Raji (cell line): ENCODE results near the gene PTPN1.

ENCODE experiments used
- POLR2A ChIP-seq: IDR thresholded peaks from 2 replicates; pipeline ENCODE4 v1.6.1; 2011; ENCODE audit warnings: low read depth, low read length, control low read depth; ENCODE audit not compliant: insufficient read depth

PTPN1 gene

DNA sequence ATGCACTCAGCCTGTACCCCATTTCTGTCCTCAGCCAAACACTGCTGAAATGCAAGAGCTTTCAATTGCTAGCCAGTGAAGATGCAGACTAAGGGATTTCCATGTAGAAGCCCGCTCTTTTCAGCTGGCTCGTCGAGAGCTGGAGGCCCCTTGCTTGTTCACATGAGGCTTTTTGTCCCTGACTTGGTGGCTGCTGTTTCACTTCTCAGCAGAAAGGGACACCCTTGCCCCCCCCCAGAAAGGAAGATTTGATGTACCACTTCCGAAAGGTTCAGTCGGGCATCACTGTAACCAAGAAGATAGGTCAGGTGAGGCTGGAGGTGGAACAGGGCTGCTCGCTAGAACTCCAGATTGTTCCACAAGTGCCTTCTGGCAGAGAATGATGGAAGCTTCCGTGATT, 23.3 kb downstream of the PTPN1 start:
- TF ChIP-seq POLR2A: no peak

DNA sequence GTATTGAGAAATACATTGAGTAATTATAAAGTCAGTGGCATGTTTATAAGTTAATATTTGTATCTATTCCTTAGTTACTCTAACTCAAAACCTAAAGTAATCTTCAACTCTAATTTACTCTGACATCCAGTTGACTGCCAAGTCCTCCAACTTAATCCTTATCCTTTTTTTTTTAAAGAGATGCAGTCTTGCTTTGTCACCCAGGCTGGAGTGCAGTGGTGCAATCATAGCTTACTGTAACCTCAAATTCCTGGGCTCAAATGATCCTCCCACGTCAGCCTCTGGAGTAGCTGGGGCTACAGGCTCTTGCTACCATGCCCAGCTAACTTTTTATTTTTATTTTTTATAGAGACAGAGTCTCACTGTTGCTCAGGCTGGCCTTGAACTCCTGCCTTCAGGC, 24.4 kb downstream of the PTPN1 start:
- TF ChIP-seq POLR2A: no peak

DNA sequence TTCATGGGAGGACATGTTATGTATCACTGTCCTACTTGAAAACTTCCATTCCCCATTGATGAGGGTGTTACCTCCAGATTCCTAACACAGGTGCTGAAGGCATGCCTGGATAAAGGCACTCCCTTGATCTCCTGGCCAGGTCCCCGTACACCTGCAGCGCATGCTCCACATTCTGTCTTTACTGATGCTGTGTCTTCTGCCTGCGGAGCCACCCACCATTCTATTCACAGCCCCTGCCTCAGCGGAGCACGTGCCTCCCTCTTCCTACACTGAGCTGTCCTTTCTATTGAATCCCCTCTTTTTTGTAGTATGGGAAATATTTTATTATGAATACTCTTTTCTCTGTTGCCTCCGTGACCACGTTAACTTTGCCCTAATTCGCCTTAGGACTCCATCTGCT, 25.0 kb downstream of the PTPN1 start:
- no peak for TF ChIP-seq POLR2A

DNA sequence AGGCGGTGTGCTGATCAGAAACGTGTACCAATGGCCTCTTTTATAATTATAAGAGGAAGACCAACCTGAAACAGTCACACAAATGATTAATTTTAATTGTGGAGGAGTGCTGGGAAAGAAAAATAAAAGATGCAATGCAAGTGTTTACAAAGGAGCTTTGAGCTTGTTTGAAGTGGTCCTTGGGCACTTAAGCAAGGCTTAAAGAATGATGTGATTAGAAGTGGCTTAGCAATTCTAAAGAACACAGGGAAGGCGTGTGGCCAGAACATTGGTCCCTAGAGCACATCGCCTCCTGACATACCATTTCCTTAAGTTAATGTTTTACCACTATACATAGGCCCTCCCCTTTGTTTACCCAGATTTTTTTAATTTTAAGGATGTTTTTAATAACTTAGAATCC, 26.1 kb downstream of the PTPN1 start:
- TF ChIP-seq POLR2A: no peak

DNA sequence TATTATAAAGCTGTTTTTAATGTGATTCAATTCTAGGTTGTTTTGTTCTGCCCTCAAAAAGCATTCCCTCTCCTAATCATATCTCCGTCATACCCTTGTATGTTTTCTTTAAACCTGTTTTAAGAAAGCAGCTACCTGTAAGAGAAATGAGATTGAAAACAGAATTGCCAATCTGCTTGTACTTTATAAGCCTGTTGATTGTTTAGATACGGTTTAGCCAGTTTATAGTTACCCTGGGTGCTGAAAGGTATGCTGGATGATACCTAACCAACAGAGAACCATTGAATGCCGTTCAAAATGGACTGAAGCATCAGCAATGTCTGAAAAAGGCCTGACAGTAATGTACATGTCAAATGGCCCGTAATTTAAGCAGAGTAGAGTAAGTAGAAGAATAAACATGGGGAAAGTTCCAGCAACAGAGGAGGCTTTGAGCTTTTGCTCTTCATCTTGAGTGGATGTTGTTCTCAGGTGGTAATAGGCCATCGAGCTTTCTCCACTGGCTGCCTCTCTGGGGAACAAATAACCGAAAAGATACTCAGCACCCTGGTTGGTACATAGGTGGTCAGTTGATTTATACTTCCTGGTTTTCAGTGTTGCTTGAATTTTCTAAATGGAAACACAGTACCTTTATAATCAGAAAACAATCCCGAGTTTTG, 27.5 kb downstream of the PTPN1 start:
- TF ChIP-seq POLR2A: no peak

DNA sequence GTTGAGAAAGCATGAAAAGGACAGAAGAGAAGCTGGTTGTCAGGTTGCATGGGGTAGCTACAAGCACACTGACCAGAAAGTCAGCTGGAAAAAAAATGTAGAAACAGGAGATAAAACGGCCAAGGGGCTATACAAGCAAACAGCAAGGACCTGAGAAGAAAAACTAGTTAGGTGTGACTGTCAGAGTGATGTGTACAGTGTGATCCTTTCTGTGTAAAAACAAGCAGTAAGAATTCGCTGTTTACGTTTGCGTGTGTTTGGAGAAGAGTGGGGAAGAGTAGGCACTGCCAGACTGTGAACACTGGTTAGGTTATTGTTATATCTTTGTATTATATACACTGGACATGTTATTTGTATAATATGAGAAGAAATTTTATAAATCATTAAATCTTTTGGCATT, 28.1 kb downstream of the PTPN1 start:
- TF ChIP-seq POLR2A: no peak

DNA sequence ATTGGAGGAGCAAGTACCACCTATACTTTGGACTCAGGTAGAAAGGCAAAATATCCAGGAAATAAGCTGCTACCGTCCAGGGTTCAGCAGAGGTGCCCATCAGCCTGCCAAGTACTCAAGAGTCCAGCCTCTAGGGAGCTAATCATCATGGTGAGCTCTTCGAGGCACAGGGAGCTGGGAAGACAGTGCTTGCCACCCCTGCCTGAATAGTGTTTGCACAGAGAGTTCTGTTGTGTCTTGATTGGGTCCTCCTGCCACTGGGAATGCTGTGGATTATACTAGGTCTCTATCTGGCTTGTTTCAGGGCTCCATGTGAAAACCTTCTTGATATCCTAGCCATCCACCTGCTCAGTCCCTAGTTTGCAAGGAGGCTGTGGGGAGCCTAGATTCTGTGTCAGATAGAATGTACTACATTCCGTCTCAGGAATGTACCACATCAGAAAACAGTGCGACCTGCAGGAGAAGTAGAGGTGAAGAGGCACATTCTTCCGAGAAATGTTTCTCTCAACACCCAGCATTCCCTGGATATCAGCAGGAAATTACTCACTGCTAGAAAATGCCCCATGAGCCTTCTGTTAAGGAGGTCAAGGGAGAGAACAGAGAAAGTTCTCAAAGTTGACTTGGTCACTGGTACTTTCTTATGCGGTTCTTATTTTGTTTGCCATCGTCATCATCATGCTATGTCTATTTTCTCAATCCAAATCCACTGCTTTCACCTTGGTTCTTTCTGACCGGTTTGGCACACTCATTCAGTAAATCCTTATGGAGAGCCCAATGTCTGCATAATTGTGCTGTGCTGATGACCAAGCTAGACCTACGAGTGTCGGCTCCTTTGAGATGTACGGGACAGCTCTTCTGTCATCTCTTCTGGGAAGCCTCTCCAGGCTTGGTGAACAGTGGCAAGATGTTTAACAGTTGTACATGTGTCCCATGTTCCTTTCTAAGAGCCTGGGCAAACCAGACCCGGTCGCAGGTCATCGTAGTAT, 30.7 kb downstream of the PTPN1 start:
- no peak for TF ChIP-seq POLR2A

DNA sequence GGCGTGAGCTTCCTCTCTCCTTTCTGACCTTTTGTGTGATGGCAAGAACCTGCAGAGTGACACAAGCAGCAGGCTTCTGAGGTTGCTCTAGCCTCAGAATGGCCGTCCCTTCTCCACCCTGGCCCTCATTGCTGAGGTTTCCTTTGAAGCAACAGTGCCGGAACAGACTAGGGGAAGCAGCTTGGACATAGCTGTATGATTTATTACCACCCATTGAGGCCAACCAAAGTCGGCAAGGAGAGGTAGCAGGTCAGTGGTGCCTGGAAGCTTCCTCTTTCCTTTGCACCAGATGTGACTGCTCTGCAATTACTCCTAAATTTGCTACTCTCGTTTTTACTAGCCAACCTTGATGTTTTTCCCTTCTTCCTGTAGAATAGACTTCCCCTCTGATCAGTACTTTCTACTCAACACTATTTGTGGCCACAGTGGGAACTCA, 31.4 kb downstream of the PTPN1 start:
- no peak for TF ChIP-seq POLR2A

DNA sequence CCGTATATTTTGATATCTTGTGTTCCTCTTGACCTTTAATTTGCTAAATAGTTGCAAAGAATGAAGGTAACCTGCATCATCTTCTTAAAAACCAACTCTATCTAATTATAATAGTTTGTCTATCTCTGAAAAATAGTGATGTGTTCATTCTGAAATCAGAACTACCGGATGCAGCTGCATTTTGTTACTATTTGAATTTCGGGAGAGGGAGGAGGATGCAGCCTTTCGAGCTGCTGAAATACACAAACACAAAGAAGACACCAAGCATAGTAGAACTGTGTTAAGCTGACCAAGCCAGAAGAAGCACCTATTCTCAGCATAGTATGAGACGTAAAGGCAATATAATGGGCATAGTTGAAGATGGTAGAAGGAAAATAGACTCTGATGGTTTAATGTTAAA, 33.1 kb downstream of the PTPN1 start:
- no peak for TF ChIP-seq POLR2A

DNA sequence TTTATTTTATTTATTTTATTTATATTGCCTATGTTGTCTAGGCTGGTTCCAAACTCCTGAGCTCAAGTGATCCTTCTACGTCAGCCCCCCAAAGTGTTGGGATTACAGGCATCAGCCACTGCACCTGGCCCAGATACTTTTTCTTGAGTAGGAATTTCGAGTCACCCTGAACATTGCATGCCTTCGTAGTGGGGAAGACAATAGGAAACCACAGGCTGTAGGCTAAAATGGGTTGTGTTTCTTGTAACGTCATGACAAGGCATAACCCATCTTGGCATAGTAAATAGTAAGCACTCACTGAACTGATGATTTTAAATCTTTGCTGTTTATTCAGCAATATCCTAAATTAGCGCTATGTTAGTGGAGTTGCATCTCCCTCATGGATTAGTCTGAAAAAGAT, 34.9 kb downstream of the PTPN1 start:
- no peak for TF ChIP-seq POLR2A

DNA sequence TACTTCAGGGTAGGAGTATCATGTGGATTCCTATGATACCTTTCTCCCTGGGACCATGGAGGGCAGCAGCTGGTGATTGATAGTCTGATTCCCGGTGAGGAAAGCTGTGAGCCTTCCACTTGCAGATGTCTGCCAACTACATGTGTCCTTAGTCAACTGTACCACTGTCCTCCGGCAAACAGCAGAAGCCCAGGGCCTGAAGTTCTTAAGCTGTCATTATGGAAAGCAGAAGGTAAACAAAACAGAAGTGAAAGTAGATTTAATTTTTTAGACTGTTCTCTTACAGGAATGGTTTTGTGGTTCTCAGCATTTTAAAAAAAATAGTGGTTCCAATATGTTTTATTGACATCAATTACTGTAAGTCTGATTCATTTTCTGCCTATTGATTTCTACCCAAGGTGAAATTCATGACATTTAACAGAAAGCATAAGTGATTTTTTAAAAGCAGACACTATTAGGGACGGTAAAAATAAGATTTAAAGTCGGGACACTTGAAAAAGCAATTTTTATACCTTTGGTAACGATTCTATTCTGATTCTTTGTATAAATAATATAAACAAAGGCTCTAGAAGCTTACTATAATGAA, 36.6 kb downstream of the PTPN1 start:
- TF ChIP-seq POLR2A: no peak

DNA sequence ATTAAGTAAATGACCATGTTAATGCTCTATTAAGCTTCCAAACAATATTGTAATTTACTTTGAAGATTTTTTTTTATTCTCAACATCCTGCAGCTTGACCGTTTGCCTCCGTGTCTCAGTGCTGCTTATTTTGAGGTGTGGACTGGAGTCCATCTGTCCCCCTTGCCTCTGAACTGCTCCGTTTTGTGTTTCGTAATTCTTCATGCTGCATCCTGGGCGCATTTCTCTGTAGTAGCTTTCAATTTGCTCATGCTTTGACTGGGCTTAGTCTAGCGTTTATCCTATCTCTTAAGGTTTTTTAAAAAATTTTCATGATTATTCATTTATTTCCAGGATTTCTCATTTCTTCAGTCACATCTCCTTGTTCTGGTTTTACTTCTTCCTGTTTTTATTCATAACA, 37.8 kb downstream of the PTPN1 start:
- no peak for TF ChIP-seq POLR2A

DNA sequence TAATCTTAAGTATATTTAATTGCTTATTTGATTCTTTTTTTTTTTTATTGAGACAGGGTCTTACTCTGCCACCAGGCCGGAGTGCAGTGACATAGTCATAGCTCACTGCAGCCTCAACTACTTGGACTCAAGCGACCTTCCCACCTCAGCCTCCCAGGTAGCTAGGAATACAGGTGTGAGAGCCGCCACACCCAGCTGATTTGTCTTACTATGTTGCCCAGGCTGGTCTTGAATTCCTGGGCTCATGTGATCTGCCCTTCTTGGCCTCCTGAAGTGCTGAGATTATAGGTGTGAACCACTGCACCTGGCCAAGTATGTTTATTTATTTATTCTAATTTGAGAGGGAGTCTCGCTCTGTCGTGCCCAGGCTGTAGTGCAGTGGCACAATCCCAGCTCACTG, 38.2 kb downstream of the PTPN1 start:
- no peak for TF ChIP-seq POLR2A

DNA sequence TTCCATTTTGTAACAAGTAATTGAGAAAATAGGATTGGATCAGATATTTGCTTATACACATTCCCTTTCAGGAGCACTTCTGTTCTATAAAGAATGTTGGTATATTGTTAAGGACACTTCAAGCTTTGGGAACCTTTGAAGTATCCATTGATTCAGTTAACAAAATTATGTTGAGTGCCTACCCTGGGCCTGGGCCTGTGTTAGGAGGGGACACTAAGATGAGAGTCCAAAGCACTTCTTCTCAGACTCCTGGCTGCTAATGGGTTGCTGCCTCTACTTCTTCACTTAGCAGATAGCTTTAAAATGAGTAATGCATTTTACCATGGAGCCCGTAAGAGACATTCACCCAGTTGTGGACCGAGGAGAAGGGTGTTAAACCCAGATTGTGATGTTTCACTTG, 40.3 kb downstream of the PTPN1 start:
- no peak for TF ChIP-seq POLR2A

DNA sequence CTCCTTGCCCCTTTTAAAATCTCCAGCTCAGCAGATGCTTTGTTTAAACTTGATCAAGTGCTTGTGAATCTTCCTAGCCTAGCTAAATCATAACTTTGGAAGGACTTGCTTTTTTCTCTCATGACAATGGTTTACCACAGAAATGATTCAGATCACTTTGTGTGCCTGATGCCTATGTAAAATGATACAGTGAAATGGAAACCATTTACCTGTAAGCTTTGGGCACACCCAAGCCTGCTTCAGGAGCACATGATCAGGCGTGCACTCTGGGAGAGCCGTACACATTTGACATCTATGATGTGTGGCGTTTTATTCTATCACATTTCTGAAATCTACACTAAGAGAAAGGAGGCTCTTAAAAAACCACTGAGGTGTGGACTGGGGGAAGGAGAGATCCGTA, 41.1 kb downstream of the PTPN1 start:
- TF ChIP-seq POLR2A: no peak

DNA sequence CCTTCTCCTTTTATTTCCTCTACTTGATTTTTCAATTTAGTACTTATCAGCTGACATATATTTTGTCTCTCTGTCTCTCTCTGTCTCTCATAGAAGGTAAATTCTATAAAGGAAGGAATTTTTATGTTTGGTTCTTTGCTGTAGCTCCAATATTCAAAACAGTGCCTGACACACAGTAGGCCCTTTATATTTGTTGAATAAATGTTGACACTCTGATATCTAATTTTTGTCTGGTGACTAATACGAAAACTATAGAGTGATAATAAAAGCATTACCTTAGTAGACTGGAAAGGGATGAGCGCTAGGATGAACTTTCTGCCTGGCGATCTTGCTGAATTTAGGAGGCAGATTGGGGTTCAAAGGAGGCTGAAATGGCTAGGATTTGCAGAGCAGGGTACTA, 42.8 kb downstream of the PTPN1 start:
- TF ChIP-seq POLR2A: no peak
